ENCODE measurements around the gene ATP8B1. TPM values are rescaled to one million over a fixed set of nuclear protein-coding genes. Genes with fewer than 3 reads are reported as not detected.

ATP8B1 gene
- total and polyA plus RNA-seq, 8 donors, result 14.4 to 189 (median 53.3) TPM

DNA sequence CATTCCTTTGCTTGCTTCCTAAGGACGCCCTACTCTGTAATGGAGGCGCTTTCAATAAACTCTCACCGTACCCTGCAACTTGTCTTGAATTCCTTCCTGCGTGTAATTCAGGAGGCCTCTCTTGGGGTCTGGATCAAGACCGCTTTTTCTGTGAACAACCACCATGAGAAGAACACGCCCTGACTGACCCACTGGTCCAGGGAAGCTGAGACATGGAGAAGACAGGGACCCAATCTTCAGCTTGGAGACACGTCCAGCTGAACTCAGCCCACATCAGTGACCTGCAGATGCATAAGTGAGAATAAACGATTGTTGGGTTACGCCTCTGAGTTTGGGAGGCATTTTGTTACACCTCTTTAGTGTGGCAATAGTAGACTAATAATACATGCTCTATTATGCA, 173.7 kb downstream of the ATP8B1 start:
- no peaks in the 10 kb centered on the region for H3K36me3 ChIP-seq
- H3K4me3 ChIP-seq, result peak overlapping the region; percentile 57 to 69 (median 64)
- intact Hi-C loops (cut with DNase I; ENCODE audit: low total_unique reads), result no loop called here
- TF ChIP-seq, protein P1, sequence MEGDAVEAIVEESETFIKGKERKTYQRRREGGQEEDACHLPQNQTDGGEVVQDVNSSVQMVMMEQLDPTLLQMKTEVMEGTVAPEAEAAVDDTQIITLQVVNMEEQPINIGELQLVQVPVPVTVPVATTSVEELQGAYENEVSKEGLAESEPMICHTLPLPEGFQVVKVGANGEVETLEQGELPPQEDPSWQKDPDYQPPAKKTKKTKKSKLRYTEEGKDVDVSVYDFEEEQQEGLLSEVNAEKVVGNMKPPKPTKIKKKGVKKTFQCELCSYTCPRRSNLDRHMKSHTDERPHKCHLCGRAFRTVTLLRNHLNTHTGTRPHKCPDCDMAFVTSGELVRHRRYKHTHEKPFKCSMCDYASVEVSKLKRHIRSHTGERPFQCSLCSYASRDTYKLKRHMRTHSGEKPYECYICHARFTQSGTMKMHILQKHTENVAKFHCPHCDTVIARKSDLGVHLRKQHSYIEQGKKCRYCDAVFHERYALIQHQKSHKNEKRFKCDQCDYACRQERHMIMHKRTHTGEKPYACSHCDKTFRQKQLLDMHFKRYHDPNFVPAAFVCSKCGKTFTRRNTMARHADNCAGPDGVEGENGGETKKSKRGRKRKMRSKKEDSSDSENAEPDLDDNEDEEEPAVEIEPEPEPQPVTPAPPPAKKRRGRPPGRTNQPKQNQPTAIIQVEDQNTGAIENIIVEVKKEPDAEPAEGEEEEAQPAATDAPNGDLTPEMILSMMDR (IDR thresholded peaks at IDR 0.05), result no peak
- TF ChIP-seq EP300 (IDR thresholded peaks at IDR 0.05), result no peak
- no peak for TF ChIP-seq POLR2A (IDR thresholded peaks at IDR 0.05)
- TF ChIP-seq POLR2AphosphoS5 (IDR thresholded peaks at IDR 0.05), result no peak
- no peaks in the 10 kb centered on the region for H3K9me3 ChIP-seq
- 93 to 98% (median 95%) methylated on average over 9 of the region's 9 CpGs for WGBS, 5 donors
- DNase-seq, result no peak
- H3K27me3 ChIP-seq, result no peaks in the 10 kb centered on the region
- peak overlapping the region in 3 of 5 donors; percentile 80 to 87 (median 86) for H3K27ac ChIP-seq
- H3K4me1 ChIP-seq, result peaks cover 0 to 21% (median 16%) of the 10 kb centered on the region in 4 donors

DNA sequence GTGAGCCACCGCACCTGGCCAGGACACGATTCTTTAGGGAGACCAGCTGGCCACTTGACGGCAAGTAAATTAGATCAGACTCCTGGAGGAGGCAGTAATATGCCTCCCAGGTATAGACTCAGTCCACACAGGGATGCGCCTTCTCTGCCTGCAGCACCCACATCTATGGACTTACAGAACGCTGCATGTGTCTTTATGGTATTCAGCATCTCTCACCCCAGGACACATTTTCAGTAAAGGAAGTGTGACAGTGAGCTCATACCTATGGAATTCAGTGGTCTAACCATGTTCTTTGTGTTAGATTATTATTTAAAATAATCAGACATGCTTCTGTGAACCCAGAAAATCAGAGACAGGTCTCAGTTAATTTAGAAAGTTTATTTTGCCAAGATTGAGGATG, 175.6 kb downstream of the ATP8B1 start:
- Histone ChIP-seq H3K9me3 (no peaks in the 10 kb centered on the region), H3K4me1 (peaks cover 0 to 25% (median 18%) of the 10 kb centered on the region in 4 donors), H3K36me3 (no peaks in the 10 kb centered on the region), H3K27ac (no peak overlapping the region), H3K4me3 (no peak overlapping the region), H3K27me3 (no peaks in the 10 kb centered on the region)
- TF ChIP-seq POLR2AphosphoS5 (IDR thresholded peaks at IDR 0.05), result no peak
- TF ChIP-seq, protein P1 (IDR thresholded peaks at IDR 0.05), result no peak
- no peak for TF ChIP-seq POLR2A (IDR thresholded peaks at IDR 0.05)
- TF ChIP-seq EP300 (IDR thresholded peaks at IDR 0.05), result no peak
- intact Hi-C loops (cut with DNase I; ENCODE audit: low total_unique reads), result no loop called here
- 80 to 88% (median 85%) methylated on average over 5 of the region's 5 CpGs for WGBS, 5 donors
- no peak for DNase-seq

DNA sequence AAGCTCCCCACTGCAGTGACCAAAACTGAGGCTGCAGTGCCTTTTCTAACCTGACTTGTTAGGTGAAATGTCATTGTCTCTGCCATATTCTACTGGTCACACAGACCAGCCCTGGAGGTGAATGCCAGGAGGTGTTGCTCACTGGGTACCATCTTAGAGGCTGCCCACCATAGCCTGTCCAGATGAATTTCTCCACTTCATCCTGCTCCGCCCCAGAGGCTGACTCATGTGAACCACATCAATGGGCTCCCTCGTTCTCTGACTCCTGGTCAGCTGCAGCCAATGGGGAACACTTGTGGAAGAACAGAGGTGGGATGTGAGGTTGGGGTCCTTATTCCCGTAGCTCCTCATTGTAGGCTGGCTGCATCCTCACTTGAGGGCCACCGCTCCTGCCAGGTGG, 178.1 kb downstream of the ATP8B1 start:
- Histone ChIP-seq H3K36me3 (peaks cover 0 to under 1% (median under 1%) of the 10 kb centered on the region in 4 donors), H3K27ac (no peak overlapping the region), H3K4me1 (peaks cover 7 to 24% (median 19%) of the 10 kb centered on the region in 4 donors), H3K9me3 (no peaks in the 10 kb centered on the region), H3K27me3 (no peaks in the 10 kb centered on the region), H3K4me3 (no peak overlapping the region)
- 69 to 85% (median 78%) methylated on average over 4 of the region's 4 CpGs for WGBS, 5 donors
- no peak for TF ChIP-seq POLR2AphosphoS5 (IDR thresholded peaks at IDR 0.05)
- TF ChIP-seq, protein P1 (IDR thresholded peaks at IDR 0.05), result no peak
- TF ChIP-seq EP300 (IDR thresholded peaks at IDR 0.05), result no peak
- TF ChIP-seq POLR2A (IDR thresholded peaks at IDR 0.05), result no peak
- intact Hi-C loops (cut with DNase I; ENCODE audit: low total_unique reads), result no loop called here
- DNase-seq, result no peak

DNA sequence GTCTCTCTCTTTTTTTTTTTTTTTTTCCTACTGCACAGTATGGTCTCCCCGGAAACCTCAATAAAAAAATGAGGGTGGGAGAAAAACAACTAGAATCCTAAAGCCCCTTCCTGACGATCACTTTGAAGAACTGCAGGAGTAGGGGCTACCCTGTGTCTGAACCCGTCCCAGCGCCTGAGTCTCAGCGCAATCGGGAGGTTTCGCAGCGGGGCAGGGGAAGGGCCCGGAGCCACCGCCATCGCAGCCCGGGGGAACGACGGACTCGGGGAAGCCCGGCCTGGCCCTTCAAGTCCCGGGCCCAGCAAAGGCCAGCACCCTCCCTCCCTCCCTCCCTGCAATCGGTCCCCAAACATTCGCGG, 181.9 kb downstream of the ATP8B1 start:
- Histone ChIP-seq H3K9me3 (no peaks in the 10 kb centered on the region), H3K27ac (peak overlapping the region; percentile 92 to 99 (median 95)), H3K4me3 (peak overlapping the region; percentile 63 to 95 (median 86)), H3K4me1 (peaks cover 10 to 34% (median 26%) of the 10 kb centered on the region in 4 donors), H3K36me3 (peaks cover 0 to 31% (median 30%) of the 10 kb centered on the region in 4 donors), H3K27me3 (no peaks in the 10 kb centered on the region)
- 0 to 2% (median 0%) methylated on average over 6 to 20 of the region's 20 CpGs for WGBS, 5 donors
- intact Hi-C loops (cut with DNase I; ENCODE audit: low total_unique reads), result no loop called here
- TF ChIP-seq POLR2AphosphoS5 (IDR thresholded peaks at IDR 0.05) (no peak), EP300 (IDR thresholded peaks at IDR 0.05) (no peak), POLR2A (IDR thresholded peaks at IDR 0.05) (no peak)
- TF ChIP-seq, protein P1 (IDR thresholded peaks at IDR 0.05), result no peak
- peak in 1 of 2 donors; percentile 28 for DNase-seq

Data from stomach (tissue), 9 donors.